NCI-H146 treated with DMSO at 0.1 percent for 48 hours (cell line): ENCODE measurements around the gene PTBP2.
A peak's percentile ranks its signal among the peaks of the same experiment; 100 is the strongest.
"Not testable (repeated sequence)": the region's sequence is repeated elsewhere in the genome, so short reads cannot be mapped to it uniquely, and the experiment has no call there.

ENCODE experiments used
- DNase-seq: peaks from one replicate; lab custom pipeline; 2025; ENCODE audit not compliant: unreplicated experiment; lab: John Stamatoyannopoulos, UW

Gene PTBP2

GRCh38 chr1:96730574-96731298 is 9.2 kb downstream of the PTBP2 start:
- no peak for DNase-seq

- DNase-seq = no peak
These were observed 19.8 kb downstream of the PTBP2 start for GRCh38 chr1:96741335-96741734.

- DNase-seq = no peak
These were observed 25.1 kb downstream of the PTBP2 start for GRCh38 chr1:96746440-96747420.

GRCh38 chr1:96747565-96747964 is 26.0 kb downstream of the PTBP2 start:
- DNase-seq = no peak

- no peak for DNase-seq
These were observed 26.5 kb downstream of the PTBP2 start for GRCh38 chr1:96748078-96748477.

GRCh38 chr1:96749618-96750017 is 28.0 kb downstream of the PTBP2 start:
- no peak for DNase-seq

GRCh38 chr1:96752394-96752793 is 30.8 kb downstream of the PTBP2 start:
- no peak for DNase-seq

- DNase-seq = no peak
These were observed 35.2 kb downstream of the PTBP2 start for GRCh38 chr1:96756789-96757188.

- DNase-seq = not testable (repeated sequence)
These were observed 41.0 kb downstream of the PTBP2 start for GRCh38 chr1:96762586-96762985.

GRCh38 chr1:96763514-96763913 is 41.9 kb downstream of the PTBP2 start:
- no peak for DNase-seq

- DNase-seq = no peak
These were observed 42.9 kb downstream of the PTBP2 start for GRCh38 chr1:96764469-96764868.

GRCh38 chr1:96771847-96772246 is 50.3 kb downstream of the PTBP2 start:
- DNase-seq = no peak

GRCh38 chr1:96772349-96772748 is 50.8 kb downstream of the PTBP2 start:
- no peak for DNase-seq

GRCh38 chr1:96772972-96773371 is 51.4 kb downstream of the PTBP2 start:
- no peak for DNase-seq

- no peak for DNase-seq
These were observed 60.6 kb downstream of the PTBP2 start for GRCh38 chr1:96782206-96782605.

- no peak for DNase-seq
These were observed 61.3 kb downstream of the PTBP2 start for GRCh38 chr1:96782856-96783255.

- DNase-seq = no peak
These were observed 69.0 kb downstream of the PTBP2 start for GRCh38 chr1:96790599-96790998.

- no peak for DNase-seq
These were observed 70.6 kb downstream of the PTBP2 start for GRCh38 chr1:96792220-96792619.

GRCh38 chr1:96801696-96802095 is 80.1 kb downstream of the PTBP2 start:
- not testable (repeated sequence) for DNase-seq

GRCh38 chr1:96804648-96805047 is 83.1 kb downstream of the PTBP2 start:
- DNase-seq = peak; percentile 3

- no peak for DNase-seq
These were observed 86.6 kb downstream of the PTBP2 start for GRCh38 chr1:96808191-96808590.

GRCh38 chr1:96815914-96816313 is 94.3 kb downstream of the PTBP2 start:
- no peak for DNase-seq
